Neural cell (in vitro differentiated cells): ENCODE results near the gene CLHC1. TPM values are rescaled to one million over a fixed set of nuclear protein-coding genes. Genes with fewer than 3 reads are reported as not detected.

Experiments used
- H2AFZ ChIP-seq: fragments of 200-600, 300-800 bp; sonication (generic), shearing (Covaris generic); 2 replicates; pipeline ENCODE4 v1.6.0; 2014; ENCODE audit warnings: low read depth, mild to moderate bottlenecking, antibody characterized with exemption, low read length, moderate library complexity
- H3F3A ChIP-seq: fragments of 200-600 bp; shearing (Covaris generic); 2 replicates; pipeline ENCODE4 v1.6.1; 2016; ENCODE audit warnings: mild to moderate bottlenecking, moderate library complexity, mixed read lengths, antibody characterized with exemption, low read length; ENCODE audit not compliant: insufficient read depth, poor library complexity, severe bottlenecking
- H3K27ac ChIP-seq: fragments of 200-600, 300-800 bp; sonication (generic), shearing (Covaris generic); 2 replicates; pipeline ENCODE4 v1.5.1; 2014; ENCODE audit warnings: mild to moderate bottlenecking, low read length, moderate library complexity
- H3K27me3 ChIP-seq: fragments of 300-800, 200-600 bp; sonication (generic), shearing (Covaris generic); 2 replicates; pipeline ENCODE4 v1.6.0; 2014; ENCODE audit warnings: mild to moderate bottlenecking, low read depth, low read length, moderate library complexity; ENCODE audit not compliant: insufficient read depth
- H3K36me3 ChIP-seq: fragments of 300-800, 200-600 bp; sonication (generic), shearing (Covaris generic); 2 replicates; pipeline ENCODE4 v1.5.1; 2014; ENCODE audit warnings: mild to moderate bottlenecking, antibody characterized with exemption, low read length, moderate library complexity; ENCODE audit not compliant: insufficient read depth
- H3K4me2 ChIP-seq: fragments of 300-800, 200-600 bp; sonication (generic), shearing (Covaris generic); 2 replicates; pipeline ENCODE4 v1.6.0; 2014; ENCODE audit warnings: mild to moderate bottlenecking, low read length
- H3K4me3 ChIP-seq: fragments of 300-800, 200-600 bp; sonication (generic), shearing (Covaris generic); 2 replicates; pipeline ENCODE4 v1.5.1; 2014; ENCODE audit warnings: mild to moderate bottlenecking, low read length, moderate library complexity
- H3K79me2 ChIP-seq: fragments of 200-600 bp; shearing (Covaris generic); replicated peaks from 2 replicates; pipeline ENCODE4 v1.6.0; 2014; ENCODE audit warnings: mild to moderate bottlenecking, low read length, moderate library complexity; ENCODE audit not compliant: insufficient read depth
- H3K9ac ChIP-seq: fragments of 300-800, 200-600 bp; sonication (generic), shearing (Covaris generic); 2 replicates; pipeline ENCODE4 v1.6.1; 2016; ENCODE audit warnings: mild to moderate bottlenecking, low read length, mixed read lengths
- H3K9me2 ChIP-seq: fragments of 200-600 bp; shearing (Covaris generic); 2 replicates; pipeline ENCODE4 v1.6.1; 2016; ENCODE audit warnings: mild to moderate bottlenecking, low read length, mixed read lengths; ENCODE audit not compliant: insufficient read depth
- H3K9me3 ChIP-seq: fragments of 200-600, 300-800 bp; sonication (generic), shearing (Covaris generic); 2 replicates; pipeline ENCODE4 v1.6.1; 2016; ENCODE audit warnings: mild to moderate bottlenecking, mixed run types, low read length, moderate library complexity, mixed read lengths
- H4K20me1 ChIP-seq: fragments of 200-600 bp; shearing (Covaris generic); 2 replicates; pipeline ENCODE4 v1.6.1; 2016; ENCODE audit warnings: mild to moderate bottlenecking, mixed run types; ENCODE audit not compliant: insufficient read depth
- CTCF ChIP-seq: fragments of 450-650 bp; IDR thresholded peaks from 2 replicates; pipeline ENCODE4 v1.5.1; 2014; ENCODE audit warnings: antibody characterized with exemption, mild to moderate bottlenecking, moderate library complexity; ENCODE audit not compliant: poor library complexity, severe bottlenecking
- EP300 ChIP-seq: fragments of 450-650 bp; conservative IDR thresholded peaks from 2 replicates; pipeline ENCODE4 v1.6.1; 2014; ENCODE audit warnings: antibody characterized with exemption, mild to moderate bottlenecking, moderate library complexity; ENCODE audit not compliant: poor library complexity, severe bottlenecking
- EZH2 ChIP-seq: fragments of 200-600, 300-800 bp; shearing (Covaris generic), sonication (generic); IDR thresholded peaks from 2 replicates; pipeline ENCODE4 v1.6.1; 2014; ENCODE audit warnings: antibody characterized with exemption, low read length, borderline replicate concordance, mild to moderate bottlenecking; ENCODE audit not compliant: insufficient read depth, poor library complexity, severe bottlenecking
- MXI1 ChIP-seq: fragments of 450-650 bp; conservative IDR thresholded peaks from 2 replicates; pipeline ENCODE4 v1.6.1; 2014; ENCODE audit warnings: antibody characterized with exemption, mild to moderate bottlenecking; ENCODE audit not compliant: poor library complexity, severe bottlenecking
- POLR2AphosphoS5 ChIP-seq: IDR thresholded peaks from 2 replicates; pipeline ENCODE4 v1.6.1; 2012
- RAD21 ChIP-seq: fragments of 450-650 bp; conservative IDR thresholded peaks from 2 replicates; pipeline ENCODE4 v1.6.1; 2014; ENCODE audit warnings: antibody characterized with exemption, mild to moderate bottlenecking, moderate library complexity
- REST ChIP-seq: IDR thresholded peaks from 2 replicates; pipeline ENCODE4 v1.6.1; 2012; ENCODE audit warnings: borderline replicate concordance
- SMC3 ChIP-seq: fragments of 450-650 bp; conservative IDR thresholded peaks from 2 replicates; pipeline ENCODE4 v1.6.1; 2014; ENCODE audit warnings: antibody characterized with exemption, mild to moderate bottlenecking, moderate library complexity; ENCODE audit not compliant: poor library complexity
- TAF1 ChIP-seq: IDR thresholded peaks from 2 replicates; pipeline ENCODE4 v1.6.1; 2012; ENCODE audit warnings: low read depth
- polyA plus RNA-seq: library from polyadenylated mRNA; depleted of rRNA; stranded (reverse); fragments of >200 nt; gene quantifications from 2 replicates; pipeline ENCODE4 v1.2.3, GENCODE V29; 2014

The CLHC1 gene
- polyA plus RNA-seq, 1 donor from 2014 or later = 43.6 TPM

GRCh38 chr2:55163274-55163721 is 68.8 kb downstream of the CLHC1 start:
- Histone ChIP-seq H3K36me3 (no peaks in the 10 kb centered on the region), H3K4me3 (no peak overlapping the region), H3K9ac (no peak overlapping the region), H3K79me2 (no peaks in the 10 kb centered on the region), H3K9me2 (no peaks in the 10 kb centered on the region), H3K9me3 (no peaks in the 10 kb centered on the region), H4K20me1 (no peaks in the 10 kb centered on the region), H2AFZ (no peak overlapping the region), H3F3A (peaks cover 5% of the 10 kb centered on the region), H3K4me2 (no peak overlapping the region), H3K27me3 (no peaks in the 10 kb centered on the region), H3K27ac (peak overlapping the region; percentile 85)
- TF ChIP-seq EP300 (no peak), REST (no peak), POLR2AphosphoS5 (no peak), MXI1 (no peak), SMC3 (no peak), TAF1 (no peak), RAD21 (no peak), EZH2 (no peak), CTCF (no peak)

DNA sequence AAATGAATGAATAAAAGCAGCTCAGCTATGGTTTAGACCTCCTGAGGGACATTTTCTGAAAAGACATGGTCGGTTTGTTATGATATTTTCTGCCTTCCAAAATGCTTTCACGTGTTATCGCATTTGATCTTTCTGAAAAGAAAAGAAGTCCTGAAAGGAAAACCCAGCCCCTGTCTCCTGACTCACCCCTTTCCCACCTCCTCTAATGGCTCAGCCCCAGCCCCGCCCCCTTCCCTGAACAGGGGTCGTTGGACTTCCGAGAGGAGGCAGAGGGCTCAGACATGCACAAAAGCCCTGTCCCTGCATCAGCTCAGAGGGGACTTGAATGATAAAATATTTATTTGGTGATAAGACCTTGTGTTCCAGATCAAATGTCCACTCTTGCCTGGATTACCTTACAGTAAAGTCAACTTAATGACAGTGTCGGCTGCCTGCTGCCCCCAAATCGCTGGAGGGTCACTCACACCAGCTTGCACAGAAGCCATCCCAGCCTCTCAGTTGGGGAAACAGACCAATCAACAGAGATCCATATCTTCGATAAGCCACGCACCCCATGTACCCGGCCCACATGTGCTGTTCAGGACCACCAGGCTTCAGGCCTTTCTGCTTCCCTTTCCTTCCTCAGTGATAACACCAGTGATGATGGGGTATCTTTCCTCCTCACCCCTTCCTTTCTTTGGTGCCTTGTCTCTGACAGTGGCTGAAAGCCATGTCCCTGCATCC is 69.6 kb downstream of the CLHC1 start:
- H4K20me1 ChIP-seq = no peaks in the 10 kb centered on the region
- H3K36me3 ChIP-seq = no peaks in the 10 kb centered on the region
- H3K27me3 ChIP-seq = no peaks in the 10 kb centered on the region
- H2AFZ ChIP-seq = no peak overlapping the region
- no peak overlapping the region for H3K4me2 ChIP-seq
- H3K9ac ChIP-seq = peak overlapping the region; percentile 57
- peak overlapping the region; percentile 85 for H3K27ac ChIP-seq
- H3F3A ChIP-seq = peaks cover 5% of the 10 kb centered on the region
- no peaks in the 10 kb centered on the region for H3K9me2 ChIP-seq
- H3K79me2 ChIP-seq = no peaks in the 10 kb centered on the region
- TF ChIP-seq POLR2AphosphoS5 = no peak
- TF ChIP-seq EZH2 = no peak
- no peak for TF ChIP-seq MXI1
- no peak for TF ChIP-seq CTCF
- TF ChIP-seq RAD21 = no peak
- no peak for TF ChIP-seq EP300
- TF ChIP-seq REST = no peak
- TF ChIP-seq SMC3 = no peak
- no peak for TF ChIP-seq TAF1
- H3K4me3 ChIP-seq = no peak overlapping the region
- no peaks in the 10 kb centered on the region for H3K9me3 ChIP-seq
